BE2C (cell line): Measurements from ENCODE around the gene BAZ2B.

ENCODE experiments used
- DNase-seq: peaks from one replicate; pipeline ENCODE4 v3.0.0-alpha.2; 2020
- H3K27me3 ChIP-seq: fragments of 250-450 bp; sonication (Bioruptor Pico); 2 replicates; pipeline ENCODE4 v1.5.1; 2020; ENCODE audit warnings: mild to moderate bottlenecking
- H3K36me3 ChIP-seq: fragments of 250-450 bp; sonication (Bioruptor Pico); 2 replicates; pipeline ENCODE4 v1.5.1; 2020; ENCODE audit warnings: mild to moderate bottlenecking
- H3K4me1 ChIP-seq: fragments of 250-450 bp; sonication (Bioruptor Pico); 2 replicates; pipeline ENCODE4 v1.5.1; 2020
- H3K4me3 ChIP-seq: 2 replicates; pipeline ENCODE4 v1.5.1; 2011; ENCODE audit warnings: low read depth, low read length
- H3K9me3 ChIP-seq: fragments of 250-450 bp; sonication (Bioruptor Pico); 2 replicates; pipeline ENCODE4 v1.5.1; 2020
- TF ChIP-seq, protein P1 (sequence below): IDR thresholded peaks from 2 replicates; pipeline ENCODE4 v1.5.1; 2012; ENCODE audit warnings: mild to moderate bottlenecking, low read depth, low read length

BAZ2B gene

DNA sequence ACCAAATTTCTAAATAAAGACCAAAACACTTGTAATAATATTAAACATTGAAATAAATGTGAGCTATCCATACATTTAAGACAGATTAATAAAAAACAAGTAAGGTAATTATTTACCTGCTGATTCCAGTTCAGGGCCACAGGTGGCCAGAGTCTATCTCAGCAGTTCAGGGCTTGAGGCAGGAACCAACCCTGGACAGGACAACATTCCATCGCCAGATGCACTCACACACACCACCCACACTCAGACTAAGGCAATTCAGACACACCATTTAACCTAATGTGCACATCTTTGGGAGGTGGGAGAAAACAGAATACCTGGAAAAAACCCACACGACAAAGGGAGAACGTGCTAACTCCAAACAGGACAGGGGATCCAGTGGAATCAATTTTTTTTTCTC is 315.8 kb downstream of the BAZ2B start:
- TF ChIP-seq, protein P1, sequence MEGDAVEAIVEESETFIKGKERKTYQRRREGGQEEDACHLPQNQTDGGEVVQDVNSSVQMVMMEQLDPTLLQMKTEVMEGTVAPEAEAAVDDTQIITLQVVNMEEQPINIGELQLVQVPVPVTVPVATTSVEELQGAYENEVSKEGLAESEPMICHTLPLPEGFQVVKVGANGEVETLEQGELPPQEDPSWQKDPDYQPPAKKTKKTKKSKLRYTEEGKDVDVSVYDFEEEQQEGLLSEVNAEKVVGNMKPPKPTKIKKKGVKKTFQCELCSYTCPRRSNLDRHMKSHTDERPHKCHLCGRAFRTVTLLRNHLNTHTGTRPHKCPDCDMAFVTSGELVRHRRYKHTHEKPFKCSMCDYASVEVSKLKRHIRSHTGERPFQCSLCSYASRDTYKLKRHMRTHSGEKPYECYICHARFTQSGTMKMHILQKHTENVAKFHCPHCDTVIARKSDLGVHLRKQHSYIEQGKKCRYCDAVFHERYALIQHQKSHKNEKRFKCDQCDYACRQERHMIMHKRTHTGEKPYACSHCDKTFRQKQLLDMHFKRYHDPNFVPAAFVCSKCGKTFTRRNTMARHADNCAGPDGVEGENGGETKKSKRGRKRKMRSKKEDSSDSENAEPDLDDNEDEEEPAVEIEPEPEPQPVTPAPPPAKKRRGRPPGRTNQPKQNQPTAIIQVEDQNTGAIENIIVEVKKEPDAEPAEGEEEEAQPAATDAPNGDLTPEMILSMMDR: no peak
- Histone ChIP-seq H3K9me3 (no peaks in the 10 kb centered on the region), H3K27me3 (no peaks in the 10 kb centered on the region), H3K36me3 (no peaks in the 10 kb centered on the region), H3K4me1 (no peaks in the 10 kb centered on the region), H3K4me3 (no peak overlapping the region)
- DNase-seq: no peak

DNA sequence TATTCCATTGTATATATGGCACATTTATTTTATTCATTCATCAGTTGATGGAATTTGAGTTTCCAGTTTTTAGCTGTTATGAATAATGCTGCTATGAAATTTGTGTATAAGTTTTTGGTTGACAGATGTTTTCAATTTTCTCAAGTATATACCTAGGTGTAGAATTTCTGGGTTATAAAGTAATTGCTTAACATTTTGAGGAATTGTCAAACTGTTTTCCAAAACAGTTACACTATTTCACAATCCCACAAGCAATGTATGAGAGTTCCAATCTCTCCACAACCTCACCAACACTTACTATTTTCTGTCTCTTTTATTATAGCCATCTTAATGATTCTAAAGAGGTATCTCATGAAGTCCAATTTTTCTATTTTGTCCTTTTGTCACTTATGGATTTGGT is 317.4 kb downstream of the BAZ2B start:
- H3K9me3 ChIP-seq: no peaks in the 10 kb centered on the region
- no peaks in the 10 kb centered on the region for H3K36me3 ChIP-seq
- no peak for DNase-seq
- no peaks in the 10 kb centered on the region for H3K27me3 ChIP-seq
- no peaks in the 10 kb centered on the region for H3K4me1 ChIP-seq
- no peak overlapping the region for H3K4me3 ChIP-seq
- TF ChIP-seq, protein P1: no peak

DNA sequence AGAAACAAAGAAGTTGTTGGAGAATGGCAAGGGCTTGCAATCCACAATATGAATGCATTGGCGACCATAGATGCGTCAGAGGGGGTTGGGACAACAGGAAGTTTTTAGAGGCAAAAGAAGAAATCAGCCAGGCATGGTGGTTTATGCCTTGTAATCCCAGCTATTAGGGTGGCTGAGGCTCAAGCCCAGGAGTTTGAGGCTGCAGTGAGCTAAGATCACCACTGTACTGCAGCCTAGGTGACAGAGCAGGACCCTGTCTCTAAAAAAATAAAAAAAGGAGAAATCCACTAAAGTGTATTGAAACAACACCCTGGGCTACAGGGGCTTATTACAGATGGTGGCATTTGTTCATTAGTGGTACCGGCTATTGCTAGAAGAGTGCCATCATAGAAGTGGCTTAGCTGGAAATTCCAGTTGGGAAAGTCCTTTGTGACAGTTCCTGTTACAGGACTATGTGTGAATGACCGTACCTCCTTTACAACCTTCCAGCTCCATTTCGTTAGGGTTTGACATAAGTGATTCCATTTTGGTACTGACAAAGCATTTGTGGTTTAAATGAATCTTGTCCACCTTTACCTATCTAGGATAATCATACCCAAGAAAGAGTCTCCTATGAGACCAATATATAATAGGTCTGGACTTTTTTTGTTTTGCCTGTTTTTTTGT is 319.2 kb downstream of the BAZ2B start:
- Histone ChIP-seq H3K4me1 (0 out of 2 replicates have a peak, but pooled peaks cover under 1% of the 10 kb centered on the region), H3K9me3 (no peaks in the 10 kb centered on the region), H3K4me3 (no peak overlapping the region), H3K27me3 (no peaks in the 10 kb centered on the region), H3K36me3 (no peaks in the 10 kb centered on the region)
- no peak for DNase-seq
- TF ChIP-seq, protein P1: no peak

DNA sequence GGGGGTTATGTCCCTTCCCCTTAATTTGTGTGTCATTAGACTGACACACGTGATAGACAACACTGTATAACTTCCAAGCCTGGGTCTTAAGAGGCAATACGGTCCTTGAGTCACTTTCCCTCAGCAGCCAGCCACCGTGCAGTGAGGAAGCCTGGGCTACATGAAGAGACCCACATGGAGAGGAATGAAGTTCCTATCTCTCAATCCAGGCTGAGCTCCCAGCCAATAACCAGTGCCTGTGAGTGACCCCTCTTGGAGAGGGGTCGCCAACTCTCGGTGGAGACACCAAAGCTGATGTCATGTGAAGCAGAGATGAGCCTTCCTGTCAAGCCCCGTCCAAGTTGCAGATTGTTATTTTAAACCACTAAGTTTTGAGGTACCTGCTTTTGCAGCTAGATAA is 324.2 kb downstream of the BAZ2B start:
- no peaks in the 10 kb centered on the region for H3K36me3 ChIP-seq
- no peak overlapping the region for H3K4me3 ChIP-seq
- no peaks in the 10 kb centered on the region for H3K27me3 ChIP-seq
- DNase-seq: no peak
- 0 out of 2 replicates have a peak, but pooled peaks cover 4% of the 10 kb centered on the region for H3K4me1 ChIP-seq
- no peaks in the 10 kb centered on the region for H3K9me3 ChIP-seq
- TF ChIP-seq, protein P1: no peak

DNA sequence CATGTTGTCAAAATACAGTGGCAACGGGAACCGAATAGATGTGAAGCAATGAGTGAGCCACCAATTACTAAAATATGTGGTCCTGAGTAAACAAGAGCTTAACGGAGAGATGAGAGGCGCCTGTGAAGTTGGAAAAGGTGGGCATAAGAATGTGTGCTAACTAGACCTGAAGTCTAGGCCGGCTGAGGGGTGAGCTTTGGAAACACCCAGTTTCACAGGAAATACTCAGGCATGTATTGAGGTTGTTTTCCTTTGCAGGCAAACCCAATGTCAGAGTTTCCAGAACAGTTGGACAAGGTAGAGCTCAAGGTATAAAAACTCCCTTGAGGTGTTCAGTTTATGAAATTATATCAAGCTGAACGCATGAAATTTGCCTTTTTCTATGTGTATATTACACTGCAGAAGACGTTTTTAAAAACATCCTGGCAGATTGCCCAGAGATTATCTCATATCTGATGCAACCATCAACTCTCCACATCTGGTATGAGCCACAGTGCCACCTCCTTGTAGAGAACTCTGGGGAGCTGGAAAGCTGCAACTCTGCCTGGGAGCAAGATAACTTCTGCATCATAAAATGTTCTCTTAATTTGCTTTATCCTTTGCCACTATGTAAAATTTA is 325.9 kb downstream of the BAZ2B start:
- no peak for DNase-seq
- TF ChIP-seq, protein P1: no peak
- Histone ChIP-seq H3K27me3 (no peaks in the 10 kb centered on the region), H3K4me1 (0 out of 2 replicates have a peak, but pooled peaks cover 4% of the 10 kb centered on the region), H3K36me3 (no peaks in the 10 kb centered on the region), H3K4me3 (no peak overlapping the region), H3K9me3 (no peaks in the 10 kb centered on the region)

DNA sequence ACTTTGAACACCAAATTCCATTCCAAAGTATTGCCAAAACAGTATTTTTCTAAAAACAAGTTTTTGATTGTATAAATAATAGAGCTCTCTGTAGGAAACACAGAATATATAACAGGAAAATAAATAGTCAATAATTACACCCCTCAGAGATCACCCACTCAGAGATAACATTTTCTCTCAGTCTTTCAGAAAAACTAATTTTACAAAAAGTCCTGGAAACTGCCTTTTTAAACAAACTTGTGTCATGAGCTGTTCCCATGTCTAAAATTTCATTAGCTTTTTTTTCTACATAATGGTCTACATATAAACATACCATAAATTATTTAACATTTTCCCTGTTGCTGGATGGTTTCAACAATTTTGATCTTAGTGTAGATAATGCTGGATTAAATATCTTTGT is 328.6 kb downstream of the BAZ2B start:
- no peak for DNase-seq
- no peaks in the 10 kb centered on the region for H3K36me3 ChIP-seq
- 0 out of 2 replicates have a peak, but pooled peaks cover 4% of the 10 kb centered on the region for H3K4me1 ChIP-seq
- H3K4me3 ChIP-seq: no peak overlapping the region
- no peaks in the 10 kb centered on the region for H3K27me3 ChIP-seq
- TF ChIP-seq, protein P1: no peak
- H3K9me3 ChIP-seq: no peaks in the 10 kb centered on the region
